Neural progenitor cell (in vitro differentiated cells): Measurements from ENCODE around the gene CERS2.

ENCODE experiments used
- CTCF ChIP-seq: fragments of 200-600 bp; sonication (generic); IDR thresholded peaks from 2 replicates; pipeline ENCODE4 v1.5.1; 2017; ENCODE audit warnings: antibody characterized with exemption, mild to moderate bottlenecking
- EZH2 ChIP-seq: fragments of 200-600 bp; sonication (generic); IDR thresholded peaks from 2 replicates; pipeline ENCODE4 v1.6.1; 2017; ENCODE audit warnings: antibody characterized with exemption, mild to moderate bottlenecking, moderate library complexity
- EZH2phosphoT487 ChIP-seq: fragments of 200-600 bp; sonication (generic); IDR thresholded peaks from 2 replicates; pipeline ENCODE4 v1.6.1; 2017; ENCODE audit warnings: antibody characterized with exemption

GRCh38 chr1:150922519-150922975 is 52.1 kb downstream of the CERS2 start:
- TF ChIP-seq CTCF: peak; percentile 84
- TF ChIP-seq EZH2: no peak
- no peak for TF ChIP-seq EZH2phosphoT487
